Mesendoderm (in vitro differentiated cells): ENCODE data around the gene OR4K14.

Source experiments
- DNase-seq: peaks from one replicate; pipeline ENCODE4 v3.0.0; 2013
- H2AK5ac ChIP-seq: 2 replicates; pipeline ENCODE4 v1.6.1; 2013; ENCODE audit warnings: low read length, inconsistent platforms
- H2BK120ac ChIP-seq: 2 replicates; pipeline ENCODE4 v1.6.1; 2013; ENCODE audit warnings: low read depth, mild to moderate bottlenecking, low read length, moderate library complexity, mixed read lengths
- H2BK15ac ChIP-seq: replicated peaks from 2 replicates; pipeline ENCODE4 v1.6.1; 2013; ENCODE audit warnings: low read depth, mild to moderate bottlenecking, moderate library complexity
- H2BK5ac ChIP-seq: 2 replicates; pipeline ENCODE4 v1.6.1; 2013; ENCODE audit warnings: low read length, inconsistent platforms
- H3K18ac ChIP-seq: 2 replicates; pipeline ENCODE4 v1.6.1; 2013; ENCODE audit warnings: mild to moderate bottlenecking, low read length, mixed read lengths
- H3K23ac ChIP-seq: one replicate; pipeline ENCODE4 v1.6.1; 2013; ENCODE audit warnings: low read length
- H3K27ac ChIP-seq: 2 replicates; pipeline ENCODE4 v1.5.1; 2013; ENCODE audit warnings: low read depth, mild to moderate bottlenecking, inconsistent platforms, low read length, moderate library complexity
- H3K27me3 ChIP-seq: 2 replicates; pipeline ENCODE4 v1.6.1; 2013; ENCODE audit warnings: low read length, control low read depth, mild to moderate bottlenecking, inconsistent platforms; ENCODE audit not compliant: insufficient read depth, poor library complexity
- H3K36me3 ChIP-seq: 2 replicates; pipeline ENCODE4 v1.6.1; 2013; ENCODE audit warnings: low read length, inconsistent platforms; ENCODE audit not compliant: control insufficient read depth, insufficient read depth
- H3K4ac ChIP-seq: one replicate; pipeline ENCODE4 v1.6.1; 2013; ENCODE audit warnings: low read depth, mild to moderate bottlenecking, low read length, moderate library complexity
- H3K4me1 ChIP-seq: 2 replicates; pipeline ENCODE4 v1.6.1; 2013; ENCODE audit warnings: low read depth, low read length, inconsistent platforms; ENCODE audit not compliant: control insufficient read depth
- H3K4me2 ChIP-seq: 2 replicates; pipeline ENCODE4 v1.6.1; 2013; ENCODE audit warnings: low read length
- H3K4me3 ChIP-seq: 2 replicates; pipeline ENCODE4 v1.5.1; 2013; ENCODE audit warnings: mild to moderate bottlenecking, low read length
- H3K56ac ChIP-seq: one replicate; pipeline ENCODE4 v1.6.1; 2013; ENCODE audit warnings: low read length
- H3K79me1 ChIP-seq: 2 replicates; pipeline ENCODE4 v1.6.1; 2013; ENCODE audit warnings: low read length, inconsistent platforms
- H3K79me2 ChIP-seq: 2 replicates; pipeline ENCODE4 v1.6.1; 2013; ENCODE audit warnings: mild to moderate bottlenecking, low read length; ENCODE audit not compliant: control insufficient read depth, insufficient read depth
- H3K9ac ChIP-seq: 2 replicates; pipeline ENCODE4 v1.6.1; 2013; ENCODE audit warnings: low read length, inconsistent platforms
- H4K5ac ChIP-seq: one replicate; pipeline ENCODE4 v1.6.1; 2013; ENCODE audit warnings: low read length
- H4K8ac ChIP-seq: one replicate; pipeline ENCODE4 v1.6.1; 2013; ENCODE audit warnings: low read depth, mild to moderate bottlenecking, control low read depth, low read length, moderate library complexity
- WGBS: extraction: QIAGEN DNeasy Blood & Tissue Kit; methylation state at CpG from one replicate; pipeline ENCODE4 v1.1.7; 2013; ENCODE audit warnings: low lambda C conversion rate, missing lambda C conversion rate; ENCODE audit not compliant: insufficient coverage; ENCODE audit errors: extremely low coverage; 5-methylcytosine and 5-hydroxymethylcytosine counted together

OR4K14 gene

GRCh38 chr14:20031058-20031457, 12.0 kb upstream of the OR4K14 start:
- Histone ChIP-seq H2BK120ac (no peak overlapping the region), H3K23ac (no peak overlapping the region), H3K27ac (no peak overlapping the region), H2BK15ac (no peak overlapping the region), H2BK5ac (no peak overlapping the region), H3K27me3 (no peaks in the 10 kb centered on the region), H3K4me3 (no peak overlapping the region), H3K4ac (no peak overlapping the region), H3K18ac (no peak overlapping the region), H3K9ac (no peak overlapping the region), H3K4me1 (no peaks in the 10 kb centered on the region), H4K8ac (no peak overlapping the region), H2AK5ac (no peak overlapping the region), H3K4me2 (no peak overlapping the region), H3K36me3 (no peaks in the 10 kb centered on the region), H3K56ac (no peak overlapping the region), H4K5ac (no peak overlapping the region), H3K79me1 (no peaks in the 10 kb centered on the region), H3K79me2 (no peaks in the 10 kb centered on the region)
- WGBS, result no CpG with 5 or more reads among the region's 6 CpGs
- no peak for DNase-seq

DNA sequence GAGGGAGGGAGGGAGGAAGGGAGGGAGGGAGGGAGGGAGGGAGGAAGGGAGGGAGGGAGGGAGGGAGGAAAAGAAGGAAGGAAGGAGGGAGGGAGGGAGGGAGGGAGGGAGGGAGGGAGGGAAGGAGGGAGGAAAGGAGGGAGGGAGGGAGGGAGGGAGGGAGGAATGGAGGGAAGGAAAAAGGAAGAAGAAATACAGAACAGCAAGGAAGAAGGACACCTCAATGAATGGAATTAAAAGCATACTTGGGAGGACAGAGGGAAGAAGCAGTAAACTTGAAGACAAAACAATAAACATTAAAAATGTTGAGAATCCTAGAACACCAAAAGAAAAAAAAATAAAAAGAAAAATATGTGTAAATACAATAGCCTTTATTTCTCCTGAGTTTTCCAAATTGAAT, 11.0 kb downstream of the OR4K14 start:
- H3K27ac ChIP-seq, result no peak overlapping the region
- no peak overlapping the region for H3K18ac ChIP-seq
- H3K79me2 ChIP-seq, result no peaks in the 10 kb centered on the region
- H3K36me3 ChIP-seq, result no peaks in the 10 kb centered on the region
- H2BK15ac ChIP-seq, result no peak overlapping the region
- DNase-seq, result no peak
- H3K4ac ChIP-seq, result no peak overlapping the region
- H3K4me2 ChIP-seq, result no peak overlapping the region
- H3K79me1 ChIP-seq, result no peaks in the 10 kb centered on the region
- no peaks in the 10 kb centered on the region for H3K4me1 ChIP-seq
- H3K23ac ChIP-seq, result no peak overlapping the region
- H3K27me3 ChIP-seq, result no peaks in the 10 kb centered on the region
- no peak overlapping the region for H3K9ac ChIP-seq
- no peak overlapping the region for H4K8ac ChIP-seq
- H3K56ac ChIP-seq, result no peak overlapping the region
- H3K4me3 ChIP-seq, result no peak overlapping the region
- H2AK5ac ChIP-seq, result no peak overlapping the region
- H2BK120ac ChIP-seq, result no peak overlapping the region
- no peak overlapping the region for H4K5ac ChIP-seq
- H2BK5ac ChIP-seq, result no peak overlapping the region

DNA sequence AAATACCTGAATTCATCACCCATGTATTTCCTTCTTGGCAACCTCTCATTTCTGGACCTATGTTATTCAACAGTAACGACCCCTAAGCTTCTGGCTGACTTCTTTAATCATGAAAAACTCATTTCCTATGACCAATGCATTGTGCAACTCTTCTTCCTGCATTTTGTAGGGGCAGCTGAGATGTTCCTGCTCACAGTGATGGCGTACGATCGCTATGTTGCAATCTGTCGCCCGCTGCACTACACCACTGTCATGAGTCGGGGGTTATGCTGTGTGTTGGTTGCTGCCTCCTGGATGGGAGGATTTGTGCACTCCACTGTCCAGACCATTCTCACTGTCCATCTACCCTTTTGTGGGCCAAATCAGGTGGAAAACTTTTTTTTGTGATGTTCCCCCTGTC, 16.8 kb downstream of the OR4K14 start:
- no peaks in the 10 kb centered on the region for H3K79me2 ChIP-seq
- H3K4me2 ChIP-seq, result no peak overlapping the region
- no peak overlapping the region for H3K23ac ChIP-seq
- no peak overlapping the region for H2BK120ac ChIP-seq
- H3K18ac ChIP-seq, result no peak overlapping the region
- H4K5ac ChIP-seq, result no peak overlapping the region
- no peak overlapping the region for H4K8ac ChIP-seq
- H2BK5ac ChIP-seq, result no peak overlapping the region
- H3K56ac ChIP-seq, result no peak overlapping the region
- no CpG with 5 or more reads among the region's 7 CpGs for WGBS
- H3K27ac ChIP-seq, result no peak overlapping the region
- no peaks in the 10 kb centered on the region for H3K27me3 ChIP-seq
- H3K4me1 ChIP-seq, result no peaks in the 10 kb centered on the region
- H2BK15ac ChIP-seq, result no peak overlapping the region
- H3K9ac ChIP-seq, result no peak overlapping the region
- no peaks in the 10 kb centered on the region for H3K79me1 ChIP-seq
- no peak overlapping the region for H3K4ac ChIP-seq
- no peak for DNase-seq
- no peak overlapping the region for H2AK5ac ChIP-seq
- no peaks in the 10 kb centered on the region for H3K36me3 ChIP-seq
- no peak overlapping the region for H3K4me3 ChIP-seq

GRCh38 chr14:20001863-20002262, 17.2 kb downstream of the OR4K14 start, which contains the start of gene OR4Q2:
Gene OR4Q2, plus strand, starts transcription at chr14:20002163.
- DNase-seq, result no peak
- Histone ChIP-seq H3K4me1 (no peaks in the 10 kb centered on the region), H3K56ac (no peak within 1 kb of the TSS), H3K9ac (no peak within 1 kb of the TSS), H3K4me2 (no peak within 1 kb of the TSS), H4K8ac (no peak within 1 kb of the TSS), H2BK15ac (no peak within 1 kb of the TSS), H2BK120ac (no peak within 1 kb of the TSS), H2BK5ac (no peak within 1 kb of the TSS), H3K27ac (no peak within 1 kb of the TSS), H3K18ac (no peak within 1 kb of the TSS), H3K36me3 (no peaks in the 10 kb centered on the region), H3K4me3 (no peak within 1 kb of the TSS), H3K79me2 (no peaks in the 10 kb centered on the region), H2AK5ac (no peak within 1 kb of the TSS), H3K79me1 (no peaks in the 10 kb centered on the region), H4K5ac (no peak within 1 kb of the TSS), H3K4ac (no peak within 1 kb of the TSS), H3K23ac (no peak within 1 kb of the TSS), H3K27me3 (no peaks in the 10 kb centered on the region)

DNA sequence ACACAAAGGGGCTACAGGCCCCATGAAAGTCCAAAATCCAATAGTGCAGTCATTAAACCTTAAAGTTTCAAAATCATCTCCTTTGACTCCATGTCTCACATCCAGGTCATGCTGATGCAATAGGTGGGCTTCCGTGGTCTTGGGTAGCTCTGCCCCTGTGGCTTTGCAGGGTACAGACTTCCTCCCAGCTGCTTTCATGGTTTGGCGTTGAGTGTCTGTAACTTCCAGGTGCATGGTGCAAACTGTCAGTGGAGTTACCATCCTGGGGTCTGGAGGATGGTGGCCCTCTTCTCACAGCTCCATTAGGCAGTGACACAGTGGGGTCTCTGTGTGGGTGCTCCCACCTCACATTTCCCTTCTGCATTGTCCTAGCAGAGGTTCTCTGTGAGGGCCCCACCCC, 25.7 kb downstream of the OR4K14 start:
- no peak overlapping the region for H3K4me3 ChIP-seq
- no peak overlapping the region for H3K9ac ChIP-seq
- H3K79me1 ChIP-seq, result no peaks in the 10 kb centered on the region
- no peak overlapping the region for H2AK5ac ChIP-seq
- H4K5ac ChIP-seq, result no peak overlapping the region
- H3K27ac ChIP-seq, result no peak overlapping the region
- H2BK15ac ChIP-seq, result no peak overlapping the region
- H2BK5ac ChIP-seq, result no peak overlapping the region
- H3K4ac ChIP-seq, result no peak overlapping the region
- DNase-seq, result no peak
- H2BK120ac ChIP-seq, result no peak overlapping the region
- no peak overlapping the region for H3K56ac ChIP-seq
- no peak overlapping the region for H4K8ac ChIP-seq
- H3K36me3 ChIP-seq, result no peaks in the 10 kb centered on the region
- H3K18ac ChIP-seq, result no peak overlapping the region
- WGBS, result no CpG with 5 or more reads among the region's 2 CpGs
- H3K79me2 ChIP-seq, result no peaks in the 10 kb centered on the region
- no peaks in the 10 kb centered on the region for H3K27me3 ChIP-seq
- no peak overlapping the region for H3K23ac ChIP-seq
- no peaks in the 10 kb centered on the region for H3K4me1 ChIP-seq
- H3K4me2 ChIP-seq, result no peak overlapping the region

- no peaks in the 10 kb centered on the region for H3K79me1 ChIP-seq
- H3K27ac ChIP-seq, result no peak within 1 kb of the TSS
- no peak within 1 kb of the TSS for H4K5ac ChIP-seq
- H3K4me1 ChIP-seq, result no peaks in the 10 kb centered on the region
- no peak within 1 kb of the TSS for H3K9ac ChIP-seq
- no peak within 1 kb of the TSS for H4K8ac ChIP-seq
- no peak within 1 kb of the TSS for H2AK5ac ChIP-seq
- no peak within 1 kb of the TSS for H3K23ac ChIP-seq
- no peak within 1 kb of the TSS for H3K4ac ChIP-seq
- H2BK120ac ChIP-seq, result no peak within 1 kb of the TSS
- H3K27me3 ChIP-seq, result no peaks in the 10 kb centered on the region
- no peaks in the 10 kb centered on the region for H3K79me2 ChIP-seq
- H3K36me3 ChIP-seq, result no peaks in the 10 kb centered on the region
- no peak within 1 kb of the TSS for H3K4me3 ChIP-seq
- no peak within 1 kb of the TSS for H3K56ac ChIP-seq
- no peak for DNase-seq
- H3K4me2 ChIP-seq, result no peak within 1 kb of the TSS
- no CpG with 5 or more reads among the region's 3 CpGs for WGBS
- H2BK5ac ChIP-seq, result no peak within 1 kb of the TSS
- H2BK15ac ChIP-seq, result no peak within 1 kb of the TSS
- H3K18ac ChIP-seq, result no peak within 1 kb of the TSS
Observed at GRCh38 chr14:19975291-19975690, 43.8 kb downstream of the OR4K14 start, which contains the start of gene OR4K15. Gene OR4K15, plus strand, starts transcription at chr14:19975591. Its CDS starts 0 bp downstream, at chr14:19975591.
